Activated CD8-positive, alpha-beta memory T cell treated with anti-CD3 and anti-CD28 coated beads for 48 hours (primary cell): ENCODE data around the gene RUSC2.
"Not testable (repeated sequence)": the region's sequence is repeated elsewhere in the genome, so short reads cannot be mapped to it uniquely, and the experiment has no call there.

ENCODE experiments used
- DNase-seq, 3 experiments: peaks; one replicate each; pipeline ENCODE4 v3.0.0-alpha.2; 2020; ENCODE audit warnings: low read depth in 2 of 3, low spot score in 2 of 3

The RUSC2 gene

DNA sequence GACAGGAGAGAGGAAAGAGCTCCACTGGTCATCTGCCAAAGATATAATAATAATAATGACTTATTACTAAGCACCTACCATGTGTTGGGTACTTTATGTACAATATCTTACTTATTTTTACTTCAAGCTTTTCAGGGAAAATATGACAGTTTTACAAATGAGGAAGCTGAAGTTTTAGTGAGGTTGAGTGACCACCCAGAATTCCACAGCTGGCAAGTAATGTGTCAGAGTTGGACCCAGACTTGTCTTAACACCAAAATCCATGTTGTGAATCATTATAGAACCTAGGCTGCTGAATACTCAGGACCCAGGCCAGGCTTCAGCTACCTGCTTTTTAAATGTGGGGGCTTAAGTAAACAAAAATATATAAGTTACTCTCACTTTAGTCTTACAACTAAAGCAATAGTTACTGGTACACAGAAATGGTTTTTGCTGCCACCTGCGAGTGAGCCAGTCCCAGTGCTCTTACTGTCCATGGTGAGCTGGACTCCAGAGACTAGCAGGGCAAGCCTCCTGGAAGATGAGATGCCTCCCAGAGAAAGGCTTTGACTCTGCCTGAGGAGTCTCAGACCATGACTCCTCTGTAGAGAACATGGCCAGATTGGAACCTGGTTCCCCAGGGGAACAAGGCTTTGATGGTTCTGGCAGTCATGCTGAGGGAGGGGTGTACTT, 29.9 kb downstream of the RUSC2 start:
- DNase-seq, result no peak

- no peak for DNase-seq
Observed at GRCh38 chr9:35520364-35520710, 30.4 kb downstream of the RUSC2 start.

GRCh38 chr9:35521708-35522107, 31.8 kb downstream of the RUSC2 start:
- no peak for DNase-seq

DNA sequence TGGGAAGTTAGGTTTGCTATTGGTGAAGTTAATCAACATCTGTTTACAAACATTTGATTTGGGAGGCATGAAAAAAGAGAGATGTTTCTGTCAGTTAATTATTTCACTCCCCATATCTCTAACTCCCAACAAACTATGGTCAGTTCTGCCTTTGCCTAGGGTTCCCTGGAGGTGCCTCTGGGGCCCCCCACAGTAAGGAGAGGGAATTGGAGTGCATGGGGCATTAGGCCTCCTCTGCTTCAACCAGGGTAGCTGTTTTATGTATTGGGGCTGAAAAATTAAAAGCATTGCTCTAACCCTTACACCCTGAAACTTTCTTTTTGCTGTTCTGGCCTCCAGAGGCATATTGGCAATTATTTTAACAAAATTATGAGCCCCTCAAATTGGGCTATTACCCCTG, 32.3 kb downstream of the RUSC2 start:
- no peak for DNase-seq

DNA sequence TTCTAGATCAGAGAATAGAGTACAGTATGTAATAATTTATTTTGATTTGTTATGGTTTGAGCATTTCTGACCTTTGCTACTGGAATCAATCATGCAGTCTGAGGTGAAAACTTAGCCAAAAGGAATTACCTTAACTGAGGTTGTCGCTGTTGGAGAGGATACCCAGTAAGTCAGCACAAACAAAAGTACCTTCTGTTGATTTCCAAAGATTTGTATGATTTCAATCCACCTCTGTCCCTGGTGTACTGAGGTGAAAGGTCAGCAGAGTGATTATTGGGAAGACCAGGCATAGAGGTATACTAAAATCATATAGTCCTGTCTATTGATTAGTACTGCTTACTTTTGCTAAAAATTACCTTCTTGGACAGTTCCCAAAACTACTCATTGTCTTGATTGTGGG, 32.8 kb downstream of the RUSC2 start:
- DNase-seq, result no peak

DNA sequence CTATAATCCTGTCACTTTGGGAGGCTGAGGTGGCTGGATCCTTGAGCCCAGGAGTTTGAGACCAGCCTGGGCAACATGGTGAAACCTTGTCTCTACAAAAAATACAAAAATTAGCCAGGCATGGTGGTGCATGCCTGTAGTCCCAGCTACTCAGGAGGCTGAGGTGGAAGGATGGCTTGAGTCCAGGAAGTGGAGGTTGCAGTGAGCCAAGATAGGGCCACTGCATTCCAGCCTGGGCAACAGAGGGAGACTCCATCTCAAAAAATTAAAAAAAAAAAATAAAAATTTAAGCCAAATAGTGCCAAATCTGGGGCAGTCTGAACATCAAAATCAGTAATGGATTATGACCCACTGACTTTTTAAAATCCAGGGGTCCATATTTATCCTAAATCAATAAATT, 33.6 kb downstream of the RUSC2 start:
- not testable (repeated sequence) for DNase-seq

- DNase-seq, result no peak
Observed at GRCh38 chr9:35526087-35526801, 36.3 kb downstream of the RUSC2 start.

- no peak for DNase-seq
Observed at GRCh38 chr9:35529161-35529823, 39.4 kb downstream of the RUSC2 start.

- no peak for DNase-seq
Observed at GRCh38 chr9:35533398-35533797, 43.5 kb downstream of the RUSC2 start.

GRCh38 chr9:35534921-35535320, 45.0 kb downstream of the RUSC2 start:
- DNase-seq, result not testable (repeated sequence)

GRCh38 chr9:35537913-35538312, 48.0 kb downstream of the RUSC2 start:
- no peak for DNase-seq

DNA sequence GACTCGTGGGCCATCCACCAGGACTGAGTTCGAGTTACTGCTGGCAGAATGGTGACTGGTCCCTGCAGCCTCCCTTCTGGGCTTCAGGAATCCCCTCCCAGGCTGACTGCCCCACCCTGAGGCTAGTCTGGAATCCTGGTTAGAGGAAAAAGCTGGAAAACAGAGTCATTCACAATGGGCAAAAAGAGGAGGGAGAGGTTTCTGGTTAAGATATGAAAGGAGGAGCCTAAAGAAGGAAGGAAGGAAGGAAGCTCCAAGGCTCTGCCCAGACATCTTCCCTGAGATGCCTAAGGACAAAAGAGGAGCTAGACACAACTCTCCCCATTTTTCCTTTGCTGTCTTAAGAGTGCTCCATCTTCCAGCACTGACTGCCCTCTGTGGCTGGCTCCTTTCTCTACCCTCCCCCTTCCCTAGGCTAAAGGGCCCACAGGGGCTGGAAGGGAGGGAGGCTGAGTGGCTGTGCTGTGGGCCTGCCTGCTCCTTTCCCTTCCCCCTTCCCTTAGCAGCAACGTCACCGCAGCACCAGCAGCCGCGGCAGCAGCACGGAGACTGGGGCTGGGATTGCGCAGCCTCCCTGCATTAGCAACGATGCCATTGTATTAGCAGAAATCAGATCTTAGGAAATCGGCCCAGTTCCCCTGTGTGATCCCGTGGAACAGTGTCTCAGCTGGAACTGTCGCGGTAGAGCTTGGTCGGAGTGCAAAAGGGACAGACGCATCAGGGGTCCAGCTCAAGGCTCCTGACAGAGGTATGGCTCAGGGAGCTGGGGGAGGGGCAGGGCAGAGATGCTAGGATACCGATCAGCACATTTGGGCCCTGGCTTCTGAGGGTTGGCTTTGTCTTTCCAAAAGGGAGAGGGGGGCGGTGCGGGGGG, 48.7 kb downstream of the RUSC2 start:
- DNase-seq, result no peak
